Measurements from ENCODE around the gene RAD51B.

- TF ChIP-seq CTCF (conservative IDR thresholded peaks at IDR 0.05 in 1 of 2, IDR thresholded peaks at IDR 0.05 in 1 of 2; ENCODE audit: low read depth in 1 of 2, low read length in 2 of 2) (no peak), EZH2 (IDR thresholded peaks at IDR 0.05; ENCODE audit: low read length, missing control alignments) (no peak)
These were observed 659.7 kb downstream of the RAD51B start for GRCh38 chr14:68479247-68479646.
